ENCODE results near the gene SIRPG.
"Not testable (repeated sequence)": the region's sequence is repeated elsewhere in the genome, so short reads cannot be mapped to it uniquely, and the experiment has no call there.

SIRPG gene

GRCh38 chr20:1635291-1635979 is 22.1 kb downstream of the SIRPG start:
- no peak for DNase-seq

DNA sequence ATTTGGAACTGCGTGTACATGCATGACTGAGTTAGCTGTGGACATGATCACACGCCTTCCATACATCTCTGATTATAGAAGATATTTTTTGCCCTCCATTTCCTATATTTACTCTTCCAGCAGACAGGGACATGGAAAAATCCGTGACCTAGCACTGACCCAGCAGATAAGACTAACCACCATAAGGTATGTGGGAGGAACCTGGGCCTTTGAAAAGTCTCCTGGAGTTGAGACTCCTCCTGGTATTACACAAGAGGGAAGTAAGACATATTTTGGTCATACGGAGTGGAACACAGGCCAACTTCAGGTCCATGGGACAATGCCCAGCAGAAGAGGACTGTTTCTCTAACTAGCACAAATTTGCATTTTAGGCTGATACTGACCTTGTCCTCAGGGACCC is 24.0 kb downstream of the SIRPG start:
- DNase-seq = no peak

DNA sequence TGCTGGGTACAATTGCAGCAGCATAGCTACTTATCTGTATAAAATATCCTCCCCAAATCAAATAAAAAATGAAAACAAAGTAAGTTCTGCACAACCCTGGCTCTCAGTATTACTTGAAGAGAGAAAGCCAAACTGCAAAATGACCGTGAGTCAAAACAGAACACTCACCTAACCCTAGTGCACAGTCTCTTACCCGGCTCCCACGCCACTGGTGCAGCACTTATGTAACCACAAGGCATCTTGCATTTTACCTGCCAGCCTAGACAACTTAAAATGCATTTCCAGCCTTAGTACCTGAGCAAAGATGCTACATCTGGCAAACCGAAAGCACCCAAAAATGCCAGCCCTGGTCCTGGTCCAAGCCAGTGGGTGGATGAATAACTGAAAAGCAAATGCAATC is 25.4 kb downstream of the SIRPG start:
- DNase-seq = no peak

- DNase-seq = peak; percentile 13
These were observed 26.0 kb downstream of the SIRPG start for GRCh38 chr20:1631309-1632151.

GRCh38 chr20:1630186-1630585 is 27.4 kb downstream of the SIRPG start:
- no peak for DNase-seq

- no peak for DNase-seq
These were observed 28.3 kb downstream of the SIRPG start for GRCh38 chr20:1629321-1629720.

DNA sequence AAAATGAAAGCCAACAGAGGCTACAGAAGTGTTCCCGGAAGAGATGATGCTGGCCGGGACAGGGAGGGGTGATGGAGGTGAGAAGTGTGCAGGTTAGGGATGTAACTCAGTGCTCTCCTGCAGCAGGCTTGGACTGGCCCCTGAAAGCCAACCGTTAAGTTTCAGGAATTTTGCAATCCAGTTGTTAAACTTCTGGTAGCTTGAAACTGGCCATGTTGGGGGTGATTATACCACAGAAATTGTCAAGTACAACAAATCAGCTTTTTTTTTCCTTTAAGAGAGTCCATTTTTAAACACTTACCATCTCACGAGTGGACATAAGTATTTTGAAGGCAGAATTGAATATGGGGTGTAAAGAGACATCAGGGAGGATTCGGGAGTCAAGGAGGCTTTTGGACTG is 29.0 kb downstream of the SIRPG start:
- DNase-seq = no peak

- DNase-seq = no peak
These were observed 30.4 kb downstream of the SIRPG start for GRCh38 chr20:1627200-1627550.

DNA sequence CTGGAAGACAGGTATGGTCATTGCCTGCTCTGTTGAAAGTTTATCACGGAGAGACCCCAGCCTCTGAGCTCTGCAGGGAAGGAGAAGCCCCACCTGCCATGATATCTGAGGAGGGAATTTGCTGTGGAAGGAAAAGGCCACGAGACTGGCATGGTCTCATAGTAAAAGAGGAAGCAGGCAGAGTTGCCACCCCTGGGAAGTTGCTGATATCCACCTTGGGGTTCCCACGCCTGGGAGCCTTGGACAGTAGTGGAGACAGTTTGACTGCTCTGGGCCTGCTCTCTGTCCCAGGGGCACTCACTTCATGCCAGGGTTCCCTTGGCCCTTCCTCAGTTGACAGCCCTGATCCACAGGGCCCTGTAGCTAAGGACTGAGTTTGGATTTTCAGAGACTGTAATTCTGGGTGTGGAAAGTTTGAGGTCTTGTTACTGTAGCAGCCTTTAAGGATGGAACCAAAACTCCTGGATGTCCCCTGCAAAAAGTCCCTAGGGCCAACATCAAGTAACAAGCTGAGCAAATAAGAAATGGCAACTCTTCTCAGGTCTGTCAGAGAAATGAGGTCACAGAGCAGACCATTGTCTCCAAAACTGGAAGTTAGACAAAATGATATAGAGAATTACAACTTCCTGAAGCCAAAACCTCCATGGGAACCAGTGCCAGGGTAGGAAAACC is 30.9 kb downstream of the SIRPG start:
- DNase-seq = no peak

DNA sequence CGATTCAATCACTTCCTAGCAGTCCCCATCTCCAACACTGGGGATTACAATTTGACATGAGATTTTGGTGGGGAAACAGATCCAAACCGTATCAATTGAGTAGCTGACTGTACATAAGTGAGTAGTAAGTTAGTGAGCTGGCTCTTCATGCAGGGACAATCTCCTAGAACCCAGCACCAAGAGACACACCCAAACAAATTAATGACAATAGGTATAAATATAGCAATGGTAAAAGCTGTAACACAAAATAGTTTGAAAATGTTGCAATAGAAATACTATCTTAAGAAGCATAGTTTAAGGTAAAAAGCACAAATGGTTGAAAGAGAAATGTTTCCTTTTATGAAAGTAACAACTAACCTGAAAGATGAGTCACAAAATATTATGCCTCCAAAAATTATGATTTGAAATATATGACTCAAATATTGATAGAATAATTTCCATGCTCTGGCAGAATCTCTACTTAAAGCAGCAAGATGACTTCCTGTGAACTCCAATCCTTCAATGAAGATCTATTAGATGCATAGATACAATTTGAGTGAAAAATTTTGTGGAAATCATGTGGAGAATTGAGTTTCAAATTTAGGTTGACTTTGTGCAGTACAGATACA is 32.4 kb downstream of the SIRPG start:
- DNase-seq = no peak

DNA sequence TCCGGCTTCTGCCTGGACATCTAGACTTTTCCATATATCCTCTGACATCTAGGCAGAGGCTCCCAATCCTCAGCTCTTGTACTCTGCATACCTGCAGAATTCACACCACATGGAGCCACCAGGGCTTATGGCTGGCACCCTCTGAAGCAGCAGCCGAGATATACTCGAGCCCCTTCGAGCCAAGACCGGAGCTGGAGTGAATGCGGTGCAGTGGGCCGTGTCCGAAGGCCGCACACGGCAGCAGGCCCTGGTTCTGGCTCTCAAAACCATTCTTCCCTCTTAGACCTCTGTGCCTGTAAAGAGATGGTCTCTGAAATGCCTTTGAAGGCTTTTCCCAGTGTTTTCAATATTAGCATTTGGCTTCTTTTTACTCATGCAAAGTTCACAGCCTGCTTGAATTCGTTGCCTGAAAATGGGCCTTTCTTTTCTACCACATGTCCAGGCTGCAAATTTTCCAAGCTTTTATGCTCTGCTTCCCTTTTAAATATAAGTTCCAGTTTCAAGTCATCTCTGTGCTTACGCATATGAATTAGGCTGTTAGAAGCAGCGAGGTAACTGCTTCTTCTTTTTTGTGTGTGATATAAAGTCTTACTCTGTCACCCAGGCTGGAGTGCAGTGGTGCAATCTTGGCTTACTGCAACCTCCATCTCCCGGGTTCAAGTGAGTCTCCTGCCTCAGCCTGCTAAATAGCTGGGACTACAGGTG is 33.9 kb downstream of the SIRPG start:
- DNase-seq = no peak

GRCh38 chr20:1622450-1622849 is 35.1 kb downstream of the SIRPG start:
- no peak for DNase-seq

DNA sequence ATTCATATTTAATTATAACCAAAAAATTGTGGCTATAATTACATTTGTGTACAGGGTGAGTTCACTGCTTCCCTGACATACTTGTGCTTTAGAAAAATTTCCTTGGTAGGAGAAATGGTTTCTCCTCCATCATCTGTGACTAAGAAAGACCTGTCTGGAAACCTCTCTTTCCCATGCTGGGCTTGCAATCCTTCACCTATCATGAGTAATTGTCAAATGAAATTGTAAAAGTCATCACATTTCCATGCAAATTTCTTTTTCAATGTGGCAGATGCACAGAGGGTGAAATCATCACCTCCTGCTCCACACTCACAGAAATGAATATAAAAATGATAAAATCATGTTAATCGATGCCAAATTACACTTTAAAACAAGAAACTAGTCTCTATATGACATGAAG is 36.3 kb downstream of the SIRPG start:
- DNase-seq = no peak

DNA sequence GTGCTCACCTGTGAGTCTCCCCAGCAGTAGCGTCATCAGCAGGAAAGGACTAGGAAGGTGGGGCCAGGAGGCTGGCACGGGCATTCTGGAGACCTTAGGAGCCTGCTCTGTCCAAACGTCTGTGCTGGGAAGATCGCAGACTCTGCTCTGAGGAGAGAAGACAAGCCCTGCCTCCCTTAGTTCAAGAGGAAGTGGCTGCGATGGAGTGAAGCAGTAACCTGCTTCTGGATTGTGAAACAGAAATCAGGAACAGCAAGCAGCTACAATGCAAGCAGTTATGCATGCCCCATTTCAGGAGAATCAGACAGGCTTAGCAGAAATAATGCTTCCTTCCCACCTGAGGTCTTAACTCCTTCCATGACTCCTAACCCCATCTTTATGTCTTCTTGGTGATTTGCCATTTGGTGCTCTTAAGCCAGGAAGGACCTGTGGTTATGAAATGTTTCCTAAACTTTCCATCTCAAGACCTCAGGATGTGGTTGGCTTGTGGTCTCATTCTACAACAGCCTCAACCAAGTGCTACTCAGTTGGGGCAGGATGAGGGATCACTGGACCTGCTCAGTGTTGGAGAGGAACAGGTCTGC is 37.6 kb downstream of the SIRPG start, which contains the start of gene SIRPB1:
TSS of gene SIRPB1 (minus strand) at position 149 of the 584 bp plus-strand sequence. CDS start at position 84, 65 bp downstream.
- no peak for DNase-seq

- DNase-seq = no peak
These were observed 38.5 kb downstream of the SIRPG start for GRCh38 chr20:1618954-1619540.

DNA sequence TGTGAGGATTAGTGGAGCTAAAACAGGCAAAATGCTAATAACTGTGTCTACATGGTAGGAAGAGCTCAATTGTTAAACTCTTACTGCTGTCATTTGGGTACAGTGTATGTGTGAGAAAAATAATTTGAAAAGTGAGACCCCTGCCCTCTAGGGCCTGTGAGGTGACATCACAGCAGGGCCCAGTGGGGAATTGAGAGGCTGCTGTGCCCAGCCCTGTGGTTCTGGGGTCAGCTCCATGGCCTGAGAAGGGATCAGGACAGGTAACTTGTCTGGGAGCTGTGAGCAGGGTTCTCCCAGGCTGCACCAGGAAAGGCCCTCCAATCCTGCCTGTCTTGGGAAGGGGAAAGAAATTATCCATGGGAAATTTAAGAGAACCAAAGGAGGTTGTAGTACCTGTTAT is 39.1 kb downstream of the SIRPG start:
- no peak for DNase-seq

DNA sequence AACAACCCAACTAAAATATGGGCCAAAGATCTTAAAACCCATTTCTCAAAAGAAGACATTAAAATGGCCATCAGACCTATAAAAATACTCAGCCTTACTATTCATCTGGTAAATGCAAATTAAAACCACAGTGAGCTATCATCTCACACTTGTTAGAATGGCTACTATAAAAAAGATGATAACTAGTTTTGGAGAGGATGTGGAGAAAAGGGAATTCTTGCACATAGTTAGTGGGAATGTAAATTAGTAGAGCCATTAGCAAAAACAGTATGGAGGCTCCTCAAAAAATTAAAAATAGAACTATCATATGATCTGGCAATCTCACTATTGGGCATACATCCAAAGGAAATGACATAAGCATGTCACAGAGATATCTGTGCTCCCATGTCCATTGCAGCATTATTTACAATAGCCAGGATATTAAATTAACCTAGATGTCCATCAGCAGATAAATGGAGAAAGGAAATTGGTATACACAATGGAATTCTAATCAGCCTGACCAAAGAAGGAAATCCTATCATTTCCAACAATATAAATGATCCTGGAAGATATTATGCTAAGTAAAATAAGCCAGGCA is 40.6 kb downstream of the SIRPG start:
- no peak for DNase-seq

GRCh38 chr20:1610404-1610803 is 47.2 kb downstream of the SIRPG start:
- not testable (repeated sequence) for DNase-seq

DNA sequence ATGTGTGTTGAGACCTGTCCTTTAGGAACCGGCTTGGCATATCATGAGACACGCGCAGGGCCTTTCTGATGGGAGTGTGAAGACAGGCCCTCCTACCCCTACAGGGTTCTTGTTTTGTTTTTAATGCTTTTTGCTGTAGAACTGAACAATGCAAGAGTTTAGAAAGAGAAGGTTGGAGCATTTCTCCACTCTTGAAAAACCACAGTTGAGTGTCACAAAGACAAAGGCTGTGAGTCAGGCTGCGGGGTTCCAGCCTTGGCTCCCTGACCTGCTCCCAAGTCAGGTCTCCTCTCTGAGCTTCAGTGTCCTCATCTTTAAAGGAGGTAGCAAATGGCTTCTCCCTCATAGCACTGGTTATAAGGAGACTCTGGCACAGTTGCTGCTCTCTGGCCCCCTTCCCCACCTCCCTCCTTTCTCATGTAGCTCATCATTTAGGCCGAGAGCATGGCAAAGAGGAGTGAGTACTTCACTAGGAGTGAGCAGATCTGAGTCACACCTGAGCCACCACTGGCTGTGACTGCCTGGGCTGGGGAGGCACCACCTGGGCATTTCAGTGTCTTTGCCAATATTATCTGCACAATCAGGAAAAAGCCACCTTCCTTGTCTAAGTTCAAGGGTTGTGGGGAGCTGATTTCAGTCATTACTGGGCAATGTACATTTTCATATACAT is 48.8 kb downstream of the SIRPG start:
- not testable (repeated sequence) for DNase-seq

DNA sequence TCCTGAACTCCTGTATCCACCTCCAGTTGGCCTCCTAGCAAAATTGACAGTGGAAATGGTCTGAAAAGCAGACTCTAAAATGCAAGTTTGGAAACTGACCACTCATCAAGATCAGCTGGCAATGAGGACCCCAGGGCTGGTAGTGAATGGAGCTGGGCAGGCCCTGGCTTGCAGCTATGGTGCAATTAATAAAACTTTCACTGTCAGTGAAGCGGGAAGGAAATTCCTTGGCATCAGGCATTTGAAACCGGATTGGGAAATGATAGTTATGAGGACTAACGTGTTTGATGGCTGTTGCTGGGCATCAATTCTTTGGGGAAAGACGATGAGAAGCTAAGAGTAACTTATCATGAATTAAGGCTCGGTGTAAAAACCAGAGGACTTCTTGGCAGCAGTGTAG is 56.8 kb downstream of the SIRPG start:
- no peak for DNase-seq

- DNase-seq = no peak
These were observed 62.2 kb downstream of the SIRPG start for GRCh38 chr20:1595333-1595732.

All from GOT3 (cell line).